Neural progenitor cell (in vitro differentiated cells): ENCODE data around the gene AGAP3.

Source experiments
- CTCF ChIP-seq: fragments of 200-600 bp; sonication (generic); IDR thresholded peaks from 2 replicates; pipeline ENCODE4 v1.5.1; 2017; ENCODE audit warnings: antibody characterized with exemption, mild to moderate bottlenecking
- EZH2 ChIP-seq: fragments of 200-600 bp; sonication (generic); IDR thresholded peaks from 2 replicates; pipeline ENCODE4 v1.6.1; 2017; ENCODE audit warnings: antibody characterized with exemption, mild to moderate bottlenecking, moderate library complexity
- EZH2phosphoT487 ChIP-seq: fragments of 200-600 bp; sonication (generic); IDR thresholded peaks from 2 replicates; pipeline ENCODE4 v1.6.1; 2017; ENCODE audit warnings: antibody characterized with exemption

GRCh38 chr7:151069841-151070573 lies 16.3 kb upstream of the AGAP3 start:
- TF ChIP-seq EZH2, result no peak
- no peak for TF ChIP-seq CTCF
- TF ChIP-seq EZH2phosphoT487, result no peak
